MCF 10A (cell line): Measurements from ENCODE around the gene CRB2. TPM values are rescaled to one million over a fixed set of nuclear protein-coding genes. Genes with fewer than 3 reads are reported as not detected.

Experiments
- BruUV-seq: library from RNA; stranded (reverse); fragments of 400-500 nt; replicated peaks from 2 replicates; lab custom pipeline; 2021; lab: Mats Ljungman, UMichigan
- CTCF ChIA-PET: fragments of 300-600 bp; sonication (Branson Sonifier 250); formaldehyde crosslinking; extraction: SDS; loops from one replicate; lab custom pipeline; 2021; ENCODE audit warnings: antibody characterized with exemption, inconsistent platforms; lab: Yijun Ruan, JAX
- POLR2A ChIA-PET: fragments of 300-600, 350-650 bp; sonication (Branson Sonifier 250); formaldehyde crosslinking; extraction: SDS; loops from one replicate; lab custom pipeline; 2020; ENCODE audit warnings: antibody characterized with exemption, inconsistent platforms; lab: Yijun Ruan, JAX
- DNase-seq: peaks from one replicate; pipeline ENCODE4 v3.0.0-alpha.2; 2018; ENCODE audit not compliant: unreplicated experiment
- H3K27ac Mint-ChIP-seq: one replicate; pipeline ENCODE4 v1.8.0; 2022; ENCODE audit warnings: mild to moderate bottlenecking, low read depth, mixed read lengths; ENCODE audit not compliant: unreplicated experiment
- H3K27me3 Mint-ChIP-seq: one replicate; pipeline ENCODE4 v1.8.0; 2022; ENCODE audit warnings: mixed read lengths; ENCODE audit not compliant: insufficient read depth, unreplicated experiment
- H3K36me3 Mint-ChIP-seq: one replicate; pipeline ENCODE4 v1.8.0; 2022; ENCODE audit warnings: mild to moderate bottlenecking, moderate library complexity, mixed read lengths; ENCODE audit not compliant: insufficient read depth, unreplicated experiment
- H3K4me1 Mint-ChIP-seq: one replicate; pipeline ENCODE4 v1.8.0; 2022; ENCODE audit warnings: mixed read lengths; ENCODE audit not compliant: insufficient read depth, unreplicated experiment
- H3K4me3 Mint-ChIP-seq: one replicate; pipeline ENCODE4 v1.8.0; 2022; ENCODE audit warnings: mild to moderate bottlenecking, moderate library complexity, mixed read lengths; ENCODE audit not compliant: unreplicated experiment
- H3K9me3 Mint-ChIP-seq: one replicate; pipeline ENCODE4 v1.8.0; 2022; ENCODE audit warnings: mixed read lengths; ENCODE audit not compliant: unreplicated experiment
- intact Hi-C: fragments of 100-400 bp; cut with micrococcal nuclease; formaldehyde crosslinking; loops from 2 replicates; pipeline ENCODE4 v1.14.1; 2022
- total RNA-seq: library from RNA; stranded (reverse); gene quantifications from 2 replicates; pipeline ENCODE4 v1.2.3, GENCODE V29; 2022
- TF ChIP-seq, protein P1 (sequence below): fragments of 200-600 bp; IDR thresholded peaks from one replicate; pipeline ENCODE4 v1.8.0; 2022; ENCODE audit warnings: antibody characterized with exemption, mild to moderate bottlenecking; ENCODE audit not compliant: unreplicated experiment

CRB2 gene
- total RNA-seq, 1 experiment from 2014 or later: not detected

DNA sequence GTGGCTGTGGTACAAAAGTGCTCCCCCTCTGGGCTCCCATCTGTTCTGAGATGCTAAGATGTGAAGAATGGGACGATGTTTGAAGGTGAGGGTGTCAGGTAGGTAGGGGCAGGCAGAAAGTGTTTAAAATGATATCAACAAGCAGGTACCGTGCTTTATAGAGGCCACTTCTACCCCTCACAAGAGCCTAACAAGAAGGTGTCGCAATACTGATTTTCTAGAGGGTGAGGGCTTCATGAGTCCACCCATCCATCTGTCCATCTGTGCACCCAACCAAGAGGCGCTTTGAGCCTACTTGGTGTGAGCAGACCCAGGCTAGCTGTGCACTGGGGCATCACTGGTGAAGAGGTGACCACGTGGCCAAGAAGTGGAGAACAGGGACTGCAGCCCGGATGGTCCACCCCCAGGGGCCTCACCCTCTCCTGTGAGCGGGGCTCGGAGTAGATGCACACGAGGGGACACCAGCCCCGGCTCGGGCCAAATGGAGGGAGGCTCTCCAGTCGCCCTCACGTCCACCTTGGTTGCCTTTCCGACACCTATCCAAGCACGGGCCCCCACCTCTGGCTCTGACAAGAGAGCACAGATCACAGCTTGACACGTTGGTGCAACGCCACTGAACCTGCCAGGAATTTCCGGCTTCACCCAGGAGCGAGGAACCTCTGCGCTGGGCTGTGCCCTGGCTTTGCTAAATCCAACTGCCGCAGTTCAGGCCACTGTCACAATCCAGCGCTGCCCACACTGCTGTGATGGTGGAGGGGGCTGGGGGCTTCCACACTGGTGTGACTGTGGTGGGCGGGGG lies 34.5 kb downstream of the CRB2 start:
- no peaks in the 10 kb centered on the region for H3K27me3 Mint-ChIP-seq
- no TSS peak for BruUV-seq
- TF ChIP-seq, protein P1, sequence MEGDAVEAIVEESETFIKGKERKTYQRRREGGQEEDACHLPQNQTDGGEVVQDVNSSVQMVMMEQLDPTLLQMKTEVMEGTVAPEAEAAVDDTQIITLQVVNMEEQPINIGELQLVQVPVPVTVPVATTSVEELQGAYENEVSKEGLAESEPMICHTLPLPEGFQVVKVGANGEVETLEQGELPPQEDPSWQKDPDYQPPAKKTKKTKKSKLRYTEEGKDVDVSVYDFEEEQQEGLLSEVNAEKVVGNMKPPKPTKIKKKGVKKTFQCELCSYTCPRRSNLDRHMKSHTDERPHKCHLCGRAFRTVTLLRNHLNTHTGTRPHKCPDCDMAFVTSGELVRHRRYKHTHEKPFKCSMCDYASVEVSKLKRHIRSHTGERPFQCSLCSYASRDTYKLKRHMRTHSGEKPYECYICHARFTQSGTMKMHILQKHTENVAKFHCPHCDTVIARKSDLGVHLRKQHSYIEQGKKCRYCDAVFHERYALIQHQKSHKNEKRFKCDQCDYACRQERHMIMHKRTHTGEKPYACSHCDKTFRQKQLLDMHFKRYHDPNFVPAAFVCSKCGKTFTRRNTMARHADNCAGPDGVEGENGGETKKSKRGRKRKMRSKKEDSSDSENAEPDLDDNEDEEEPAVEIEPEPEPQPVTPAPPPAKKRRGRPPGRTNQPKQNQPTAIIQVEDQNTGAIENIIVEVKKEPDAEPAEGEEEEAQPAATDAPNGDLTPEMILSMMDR: no peak
- no peaks in the 10 kb centered on the region for H3K36me3 Mint-ChIP-seq
- ChIA-PET POLR2A (no interaction called here), CTCF (no interaction called here)
- H3K4me3 Mint-ChIP-seq: no peak overlapping the region
- no peak for DNase-seq
- H3K9me3 Mint-ChIP-seq: no peaks in the 10 kb centered on the region
- no peaks in the 10 kb centered on the region for H3K4me1 Mint-ChIP-seq
- H3K27ac Mint-ChIP-seq: no peak overlapping the region
- intact Hi-C loops: no loop called here

DNA sequence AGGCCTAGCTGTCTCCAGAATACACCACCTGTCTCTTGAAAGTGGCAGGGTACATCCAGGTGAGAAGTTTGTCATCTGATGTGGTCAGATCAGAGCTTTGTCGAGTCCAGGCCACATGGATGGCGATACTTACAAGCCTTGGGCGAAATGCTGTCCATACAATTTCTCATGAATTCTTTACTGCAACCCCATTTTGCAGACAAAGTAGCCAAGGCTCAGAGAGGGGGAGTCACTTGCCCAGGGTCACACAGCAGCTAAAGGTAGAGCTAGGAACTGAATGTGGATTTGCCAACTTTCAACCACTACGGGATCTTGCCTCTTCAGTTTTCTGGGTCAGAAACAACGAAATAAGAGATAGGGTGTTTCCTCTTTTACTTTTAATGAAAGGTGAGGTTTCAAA lies 35.2 kb downstream of the CRB2 start:
- ChIA-PET CTCF (no interaction called here), POLR2A (no interaction called here)
- no peaks in the 10 kb centered on the region for H3K9me3 Mint-ChIP-seq
- no peaks in the 10 kb centered on the region for H3K4me1 Mint-ChIP-seq
- no peak for DNase-seq
- TF ChIP-seq, protein P1: no peak
- H3K27ac Mint-ChIP-seq: no peak overlapping the region
- no TSS peak for BruUV-seq
- no peaks in the 10 kb centered on the region for H3K36me3 Mint-ChIP-seq
- no peak overlapping the region for H3K4me3 Mint-ChIP-seq
- no peaks in the 10 kb centered on the region for H3K27me3 Mint-ChIP-seq
- intact Hi-C loops: no loop called here

DNA sequence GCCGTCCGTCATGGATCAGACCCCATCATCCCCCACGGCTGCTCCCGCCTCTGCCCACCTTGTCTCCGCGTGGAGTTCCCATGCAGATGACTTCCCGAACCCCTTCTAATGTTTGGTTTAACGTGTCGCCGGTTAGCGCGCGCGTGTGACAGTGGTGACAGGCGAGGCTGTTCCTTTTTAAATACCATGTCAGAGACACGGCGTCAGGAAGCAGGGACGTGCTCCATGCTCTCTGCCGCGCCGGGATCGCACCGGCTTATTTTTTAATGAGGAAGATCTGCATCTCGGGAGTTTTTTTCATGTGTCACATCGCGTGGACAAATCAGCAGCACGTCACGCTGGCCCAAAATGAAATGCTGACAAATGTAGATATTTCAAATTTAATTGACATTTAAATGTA lies 35.9 kb downstream of the CRB2 start:
- no peak overlapping the region for H3K4me3 Mint-ChIP-seq
- no TSS peak for BruUV-seq
- no peaks in the 10 kb centered on the region for H3K4me1 Mint-ChIP-seq
- H3K27me3 Mint-ChIP-seq: no peaks in the 10 kb centered on the region
- H3K27ac Mint-ChIP-seq: no peak overlapping the region
- intact Hi-C loops: no loop called here
- ChIA-PET POLR2A (no interaction called here), CTCF (no interaction called here)
- H3K36me3 Mint-ChIP-seq: no peaks in the 10 kb centered on the region
- no peak for DNase-seq
- TF ChIP-seq, protein P1: no peak
- no peaks in the 10 kb centered on the region for H3K9me3 Mint-ChIP-seq

DNA sequence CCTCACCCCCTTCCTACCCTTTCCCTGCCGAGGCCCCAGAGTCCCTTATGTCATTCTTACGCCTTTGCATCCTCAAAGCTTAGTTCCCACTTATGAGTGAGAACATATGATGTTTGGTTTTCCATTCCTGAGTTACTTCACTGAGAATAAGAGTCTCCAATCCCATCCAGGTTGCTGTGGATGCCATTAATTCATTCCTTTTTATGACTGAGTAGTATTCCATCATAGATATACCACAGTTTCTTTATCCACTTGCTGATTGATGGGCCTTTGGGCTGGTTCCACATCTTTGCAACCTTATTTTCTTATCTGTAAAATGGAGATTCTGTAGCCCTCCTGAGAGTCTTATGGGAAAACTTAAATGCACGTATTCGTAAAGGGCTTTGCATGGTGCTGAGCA lies 36.8 kb downstream of the CRB2 start:
- Mint-ChIP-seq H3K9me3 (no peaks in the 10 kb centered on the region), H3K4me1 (no peaks in the 10 kb centered on the region), H3K27ac (no peak overlapping the region), H3K36me3 (no peaks in the 10 kb centered on the region), H3K27me3 (no peaks in the 10 kb centered on the region), H3K4me3 (no peak overlapping the region)
- no peak for DNase-seq
- ChIA-PET POLR2A (interaction anchor here (0.6 kb wide), 1 partner anchor 95 kb away, joined by 3 read pairs; no protein-coding TSS in a partner anchor), CTCF (no interaction called here)
- intact Hi-C loops: no loop called here
- TF ChIP-seq, protein P1: no peak
- BruUV-seq: no TSS peak
